A673 (cell line): ENCODE measurements around the gene DLX5. TPM values are rescaled to one million over a fixed set of nuclear protein-coding genes. Genes with fewer than 3 reads are reported as not detected.

Experiments used
- BruUV-seq: library from RNA; stranded (reverse); fragments of 400-500 nt; replicated peaks from 2 replicates; lab custom pipeline; 2021; lab: Mats Ljungman, UMichigan
- CTCF ChIA-PET: fragments of 300-600 bp; sonication (Branson Sonifier 250); formaldehyde crosslinking; loops from one replicate; lab custom pipeline; 2022; ENCODE audit warnings: antibody characterized with exemption; lab: Charles Lee
- POLR2A ChIA-PET: fragments of 300-600 bp; sonication (Branson Sonifier 250); formaldehyde crosslinking; loops from one replicate; lab custom pipeline; 2022; ENCODE audit warnings: antibody characterized with exemption; ENCODE audit not compliant: low non-redundant PET; lab: Charles Lee
- DNase-seq: peaks from one replicate; pipeline ENCODE4 v3.0.0-alpha.2; 2015; ENCODE audit warnings: low spot score
- H3K27ac ChIP-seq: fragments of 200-600 bp; sonication (generic); 2 replicates; pipeline ENCODE4 v1.5.1; 2016; ENCODE audit warnings: mixed run types, low read depth, mild to moderate bottlenecking, mixed read lengths, antibody characterized with exemption, low read length; ENCODE audit not compliant: poor library complexity, severe bottlenecking
- H3K27me3 ChIP-seq: fragments of 200-600 bp; sonication (generic); replicated peaks from 2 replicates; pipeline ENCODE4 v1.6.1; 2017; ENCODE audit warnings: mixed run types, low read depth, mild to moderate bottlenecking, mixed read lengths, antibody characterized with exemption, low read length; ENCODE audit not compliant: insufficient read depth, poor library complexity
- H3K36me3 ChIP-seq: fragments of 200-600 bp; sonication (generic); 2 replicates; pipeline ENCODE4 v1.6.1; 2016; ENCODE audit warnings: mixed run types, mild to moderate bottlenecking, mixed read lengths, antibody characterized with exemption, low read length; ENCODE audit not compliant: insufficient read depth, poor library complexity, severe bottlenecking
- H3K4me1 ChIP-seq: fragments of 200-600 bp; sonication (generic); 2 replicates; pipeline ENCODE4 v1.6.1; 2017; ENCODE audit warnings: mixed run types, mild to moderate bottlenecking, mixed read lengths, antibody characterized with exemption, low read length; ENCODE audit not compliant: insufficient read depth, poor library complexity, severe bottlenecking
- H3K4me3 ChIP-seq: fragments of 200-600 bp; sonication (generic); 2 replicates; pipeline ENCODE4 v1.5.1; 2016; ENCODE audit warnings: low read depth, mixed run types, mild to moderate bottlenecking, mixed read lengths, low read length; ENCODE audit not compliant: poor library complexity, severe bottlenecking
- H3K9me3 ChIP-seq: fragments of 200-600 bp; sonication (generic); 2 replicates; pipeline ENCODE4 v1.6.1; 2016; ENCODE audit warnings: mixed run types, low read depth, mild to moderate bottlenecking, mixed read lengths, antibody characterized with exemption, low read length; ENCODE audit not compliant: poor library complexity, severe bottlenecking
- CTCF ChIP-seq: fragments of 300-800, 200-600 bp; sonication (generic); conservative IDR thresholded peaks from 2 replicates; pipeline ENCODE4 v1.5.1; 2017; ENCODE audit warnings: low read depth, mild to moderate bottlenecking, antibody characterized with exemption, low read length, moderate library complexity, mixed read lengths
- EZH2 ChIP-seq: fragments of 200-600 bp; sonication (generic); IDR thresholded peaks from 2 replicates; pipeline ENCODE4 v1.6.1; 2017; ENCODE audit warnings: borderline replicate concordance, low read depth, mild to moderate bottlenecking, mixed read lengths, antibody characterized with exemption, low read length; ENCODE audit not compliant: poor library complexity, severe bottlenecking
- intact Hi-C: fragments of 100-400 bp; cut with micrococcal nuclease; formaldehyde crosslinking; loops from one replicate; pipeline ENCODE4 v1.10.0; 2022; ENCODE audit not compliant: unreplicated experiment
- total RNA-seq: library from RNA; stranded (reverse); gene quantifications from 2 replicates; pipeline ENCODE4 v1.2.3, GENCODE V29; 2021

The DLX5 gene
- total RNA-seq, 1 experiment from 2014 or later = 69.6 TPM

- Histone ChIP-seq H3K27ac (no peak overlapping the region), H3K4me3 (peak overlapping the region; percentile 30), H3K4me1 (peaks cover 18% of the 10 kb centered on the region), H3K36me3 (no peaks in the 10 kb centered on the region), H3K9me3 (no peaks in the 10 kb centered on the region), H3K27me3 (no peaks in the 10 kb centered on the region)
- CTCF ChIA-PET = no interaction called here
- intact Hi-C loops = no loop called here
- TF ChIP-seq CTCF = no peak
- TF ChIP-seq EZH2 = no peak
- POLR2A ChIA-PET = no interaction called here
- BruUV-seq = no TSS peak
- peak; percentile 60 for DNase-seq
These were observed 28.3 kb downstream of the DLX5 start for GRCh38 chr7:96996111-96996957.

DNA sequence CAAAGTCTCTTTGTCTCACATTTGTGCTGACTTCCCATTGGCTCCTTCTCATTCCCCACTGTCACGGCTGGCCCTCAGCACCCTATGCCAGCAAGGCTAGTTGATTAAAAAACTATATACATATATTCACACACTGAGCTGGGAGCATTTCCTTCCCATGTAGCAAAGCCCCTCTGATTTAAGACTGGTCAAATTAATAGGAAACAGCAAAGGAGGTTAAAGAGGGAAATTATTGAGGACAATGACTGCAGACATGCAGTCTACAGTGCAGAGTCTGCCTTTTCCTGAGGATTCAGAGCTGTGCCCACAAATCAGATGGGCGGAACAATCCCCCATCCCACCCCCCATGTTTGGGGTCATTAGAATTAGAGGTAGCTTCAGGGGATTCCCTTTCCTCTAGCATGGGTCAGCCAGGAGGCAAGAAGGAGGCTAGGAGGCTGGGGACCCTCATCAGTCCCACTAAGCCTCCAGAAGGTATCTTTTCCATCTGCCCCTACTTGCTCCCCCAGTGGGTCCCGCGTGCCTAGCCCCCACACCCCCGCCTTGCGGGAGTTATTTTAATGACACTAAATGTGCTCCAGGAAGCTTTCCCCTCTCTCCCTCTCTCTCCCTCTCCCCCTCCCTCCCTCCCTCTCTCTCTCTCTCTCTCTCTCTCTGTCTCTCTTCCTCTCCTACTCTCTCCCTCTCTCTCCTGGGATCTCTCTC is 29.1 kb downstream of the DLX5 start:
- intact Hi-C loops = no loop called here
- DNase-seq = no peak
- H3K4me1 ChIP-seq = peaks cover 18% of the 10 kb centered on the region
- no peak overlapping the region for H3K27ac ChIP-seq
- H3K9me3 ChIP-seq = no peaks in the 10 kb centered on the region
- no peak for TF ChIP-seq EZH2
- no peak for TF ChIP-seq CTCF
- ChIA-PET POLR2A (no interaction called here), CTCF (no interaction called here)
- H3K4me3 ChIP-seq = peak overlapping the region; percentile 30
- H3K36me3 ChIP-seq = no peaks in the 10 kb centered on the region
- BruUV-seq = no TSS peak
- H3K27me3 ChIP-seq = no peaks in the 10 kb centered on the region

DNA sequence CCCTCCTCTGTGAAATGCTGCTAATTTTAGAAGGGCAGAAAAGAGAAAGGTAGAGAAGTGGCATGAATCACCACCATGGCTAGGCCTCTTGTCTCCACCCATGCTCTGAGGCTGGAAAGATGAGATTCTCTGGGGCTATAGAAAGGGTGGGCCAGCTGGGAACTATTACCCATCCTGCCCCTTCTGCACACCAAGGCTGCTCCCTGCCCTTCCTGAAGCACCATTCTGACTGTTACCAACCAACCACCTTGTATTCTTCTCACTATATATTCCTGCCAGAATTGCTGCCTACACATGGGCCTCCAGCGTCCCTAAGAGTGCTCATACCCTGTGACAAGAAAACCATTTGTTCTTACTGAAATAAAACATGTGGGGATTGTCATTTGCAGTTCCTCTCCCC is 30.7 kb downstream of the DLX5 start:
- ChIA-PET POLR2A (no interaction called here), CTCF (no interaction called here)

More for the DNA sequence above, 30.7 kb downstream of the DLX5 start:
- Histone ChIP-seq H3K9me3 (no peaks in the 10 kb centered on the region), H3K27ac (no peak overlapping the region), H3K27me3 (no peaks in the 10 kb centered on the region), H3K4me3 (no peak overlapping the region), H3K4me1 (peaks cover 18% of the 10 kb centered on the region), H3K36me3 (no peaks in the 10 kb centered on the region)
- no peak for TF ChIP-seq EZH2
- TF ChIP-seq CTCF = no peak
- no peak for DNase-seq
- intact Hi-C loops = no loop called here
- BruUV-seq = no TSS peak
